Chondrocyte (in vitro differentiated cells): ENCODE data around the gene ACSS3. TPM values are rescaled to one million over a fixed set of nuclear protein-coding genes. Genes with fewer than 3 reads are reported as not detected.

Source experiments
- DNase-seq: peaks from one replicate; pipeline ENCODE4 v3.0.0; 2021; ENCODE audit warnings: mixed read lengths, low spot score
- H3K27ac Mint-ChIP-seq: one replicate; pipeline ENCODE4 v1.8.0; 2021; ENCODE audit warnings: mild to moderate bottlenecking, moderate library complexity, mixed read lengths; ENCODE audit not compliant: unreplicated experiment
- H3K27me3 Mint-ChIP-seq: 2 replicates; pipeline ENCODE4 v1.8.0; 2021; ENCODE audit warnings: low read depth, mixed read lengths
- H3K36me3 Mint-ChIP-seq: 2 replicates; pipeline ENCODE4 v1.8.0; 2021; ENCODE audit warnings: low read depth, mixed read lengths
- H3K4me1 Mint-ChIP-seq: 2 replicates; pipeline ENCODE4 v1.8.0; 2021; ENCODE audit warnings: low read depth, mild to moderate bottlenecking, mixed read lengths
- H3K4me3 Mint-ChIP-seq: one replicate; pipeline ENCODE4 v1.8.0; 2021; ENCODE audit warnings: mild to moderate bottlenecking, moderate library complexity, mixed read lengths; ENCODE audit not compliant: unreplicated experiment
- H3K9me3 Mint-ChIP-seq: 2 replicates; pipeline ENCODE4 v1.8.0; 2021; ENCODE audit warnings: low read depth, mixed read lengths
- total RNA-seq: library from RNA; stranded (reverse); gene quantifications from 3 replicates; pipeline ENCODE4 v1.2.1, GENCODE V29; 2021
- TF ChIP-seq, protein P1 (sequence below): fragments of 200-600 bp; sonication (generic); IDR thresholded peaks from 2 replicates; pipeline ENCODE4 v1.5.0; 2021; ENCODE audit warnings: antibody characterized with exemption, mild to moderate bottlenecking, moderate library complexity

Gene ACSS3
- total RNA-seq, 1 donor from 2014 or later, result 2.2 TPM

GRCh38 chr12:81255947-81256346, 178.1 kb downstream of the ACSS3 start:
- no peaks in the 10 kb centered on the region for H3K27me3 Mint-ChIP-seq
- no peak overlapping the region for H3K27ac Mint-ChIP-seq
- TF ChIP-seq, protein P1, sequence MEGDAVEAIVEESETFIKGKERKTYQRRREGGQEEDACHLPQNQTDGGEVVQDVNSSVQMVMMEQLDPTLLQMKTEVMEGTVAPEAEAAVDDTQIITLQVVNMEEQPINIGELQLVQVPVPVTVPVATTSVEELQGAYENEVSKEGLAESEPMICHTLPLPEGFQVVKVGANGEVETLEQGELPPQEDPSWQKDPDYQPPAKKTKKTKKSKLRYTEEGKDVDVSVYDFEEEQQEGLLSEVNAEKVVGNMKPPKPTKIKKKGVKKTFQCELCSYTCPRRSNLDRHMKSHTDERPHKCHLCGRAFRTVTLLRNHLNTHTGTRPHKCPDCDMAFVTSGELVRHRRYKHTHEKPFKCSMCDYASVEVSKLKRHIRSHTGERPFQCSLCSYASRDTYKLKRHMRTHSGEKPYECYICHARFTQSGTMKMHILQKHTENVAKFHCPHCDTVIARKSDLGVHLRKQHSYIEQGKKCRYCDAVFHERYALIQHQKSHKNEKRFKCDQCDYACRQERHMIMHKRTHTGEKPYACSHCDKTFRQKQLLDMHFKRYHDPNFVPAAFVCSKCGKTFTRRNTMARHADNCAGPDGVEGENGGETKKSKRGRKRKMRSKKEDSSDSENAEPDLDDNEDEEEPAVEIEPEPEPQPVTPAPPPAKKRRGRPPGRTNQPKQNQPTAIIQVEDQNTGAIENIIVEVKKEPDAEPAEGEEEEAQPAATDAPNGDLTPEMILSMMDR, result no peak
- no peaks in the 10 kb centered on the region for H3K9me3 Mint-ChIP-seq
- no peak overlapping the region for H3K4me3 Mint-ChIP-seq
- H3K4me1 Mint-ChIP-seq, result no peaks in the 10 kb centered on the region
- DNase-seq, result no peak
- no peaks in the 10 kb centered on the region for H3K36me3 Mint-ChIP-seq

GRCh38 chr12:81257947-81258551, 180.2 kb downstream of the ACSS3 start:
- no peaks in the 10 kb centered on the region for H3K36me3 Mint-ChIP-seq
- H3K27ac Mint-ChIP-seq, result no peak overlapping the region
- no peak for DNase-seq
- H3K4me3 Mint-ChIP-seq, result no peak overlapping the region
- H3K4me1 Mint-ChIP-seq, result no peaks in the 10 kb centered on the region
- no peaks in the 10 kb centered on the region for H3K9me3 Mint-ChIP-seq
- H3K27me3 Mint-ChIP-seq, result no peaks in the 10 kb centered on the region
- TF ChIP-seq, protein P1, result peak; percentile 88

GRCh38 chr12:81259360-81259759, 181.5 kb downstream of the ACSS3 start:
- TF ChIP-seq, protein P1, result no peak
- Mint-ChIP-seq H3K4me1 (no peaks in the 10 kb centered on the region), H3K36me3 (no peaks in the 10 kb centered on the region), H3K27ac (no peak overlapping the region), H3K4me3 (no peak overlapping the region), H3K9me3 (no peaks in the 10 kb centered on the region), H3K27me3 (no peaks in the 10 kb centered on the region)
- DNase-seq, result no peak

DNA sequence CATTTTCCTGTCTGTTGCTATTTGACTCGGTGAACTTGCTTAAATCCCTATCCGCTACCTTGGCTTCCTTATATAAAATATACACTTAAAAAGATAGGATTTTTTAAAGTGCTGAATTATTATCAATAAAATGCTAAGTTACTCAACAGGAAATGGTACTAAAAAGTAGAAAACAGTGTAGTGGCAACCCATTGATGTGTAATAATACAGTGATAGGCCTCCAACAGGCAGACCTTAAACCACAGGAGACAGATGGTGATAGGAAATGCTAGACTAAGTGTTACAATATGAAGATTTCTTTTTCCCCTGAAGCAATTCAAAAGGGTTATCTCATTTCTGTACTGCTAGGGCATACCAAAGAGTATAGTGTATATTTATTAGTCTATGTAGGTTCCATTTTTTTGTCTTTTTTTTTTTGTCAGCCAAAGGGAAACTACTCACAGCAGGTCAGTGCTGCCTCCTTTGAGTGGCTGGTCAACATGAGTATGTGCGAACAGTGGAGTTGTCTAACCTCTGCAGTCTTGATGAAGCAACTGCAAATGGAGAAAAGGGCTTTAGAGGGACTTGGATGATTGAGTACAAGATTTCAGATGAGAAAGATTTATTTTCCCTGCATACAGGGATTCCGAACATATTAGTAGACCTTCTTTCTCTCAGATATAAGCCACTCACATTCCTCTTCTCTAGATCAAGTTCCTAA, 183.8 kb downstream of the ACSS3 start:
- Mint-ChIP-seq H3K9me3 (no peaks in the 10 kb centered on the region), H3K36me3 (no peaks in the 10 kb centered on the region), H3K27ac (no peak overlapping the region), H3K27me3 (no peaks in the 10 kb centered on the region), H3K4me3 (no peak overlapping the region), H3K4me1 (no peaks in the 10 kb centered on the region)
- no peak for DNase-seq
- TF ChIP-seq, protein P1, result no peak

GRCh38 chr12:81263072-81263471, 185.2 kb downstream of the ACSS3 start:
- TF ChIP-seq, protein P1, result no peak
- no peak for DNase-seq
- no peaks in the 10 kb centered on the region for H3K9me3 Mint-ChIP-seq
- H3K36me3 Mint-ChIP-seq, result no peaks in the 10 kb centered on the region
- H3K27me3 Mint-ChIP-seq, result no peaks in the 10 kb centered on the region
- H3K27ac Mint-ChIP-seq, result no peak overlapping the region
- H3K4me3 Mint-ChIP-seq, result no peak overlapping the region
- H3K4me1 Mint-ChIP-seq, result no peaks in the 10 kb centered on the region
